Mononuclear cell (primary cell): Measurements from ENCODE around the gene DOCK6. TPM values are rescaled to one million over a fixed set of nuclear protein-coding genes. Genes with fewer than 3 reads are reported as not detected.
A peak's percentile ranks its signal among the peaks of the same experiment; 100 is the strongest.

ENCODE experiments used
- H3K27me3 ChIP-seq: 2 replicates; pipeline ENCODE4 v1.6.0; 2011; ENCODE audit warnings: low read length, control low read depth; ENCODE audit not compliant: insufficient read depth
- H3K4me1 ChIP-seq: 2 replicates; pipeline ENCODE4 v1.5.1; 2011; ENCODE audit warnings: mild to moderate bottlenecking, low read length, control low read depth; ENCODE audit not compliant: insufficient read depth
- H3K4me3 ChIP-seq: 2 replicates; pipeline ENCODE4 v1.5.1; 2011; ENCODE audit warnings: mild to moderate bottlenecking, low read length, moderate library complexity
- H3K9me3 ChIP-seq: 2 replicates; pipeline ENCODE4 v1.5.1; 2011; ENCODE audit warnings: low read depth, mild to moderate bottlenecking, control low read depth, low read length
- total RNA-seq: library from RNA; depleted of rRNA; stranded (reverse); fragments of >200 nt; gene quantifications from one replicate; pipeline ENCODE4 v1.2.3, GENCODE V29; 2012

DOCK6 gene
- total RNA-seq, 1 donor, result 0.10 TPM

DNA sequence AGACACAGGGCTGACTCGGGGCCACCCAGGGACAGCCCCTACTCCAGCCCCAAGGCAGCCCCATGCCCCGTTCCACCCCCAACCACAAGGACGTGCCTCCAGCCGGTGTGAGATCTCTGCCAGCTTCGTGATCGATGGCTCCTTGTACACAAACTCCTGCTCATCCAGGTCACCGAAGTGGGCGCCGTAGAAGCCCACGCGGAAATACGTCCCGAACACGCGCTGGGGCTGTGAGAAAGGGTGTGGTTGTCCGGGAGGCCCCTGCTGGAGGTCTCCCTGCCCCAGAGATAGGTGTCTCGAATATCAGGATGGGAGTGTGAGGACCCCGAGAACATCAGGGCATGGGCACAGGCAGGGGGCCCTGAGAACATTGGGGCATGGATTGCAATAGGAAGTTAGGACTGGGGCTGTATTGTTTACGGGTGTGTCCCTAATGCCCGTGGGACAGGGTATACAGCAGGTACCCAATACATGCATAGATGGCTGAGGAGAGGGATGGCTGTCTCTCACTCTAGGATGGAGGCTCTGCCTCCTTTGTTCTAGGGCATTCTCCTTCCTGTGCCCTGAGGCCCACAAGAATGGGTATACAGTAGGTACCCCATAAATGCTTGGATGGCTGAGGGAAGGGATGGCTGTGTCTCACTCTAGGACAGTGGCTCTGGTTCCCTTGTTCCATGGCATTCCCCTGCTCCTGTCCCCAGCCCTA is 59.7 kb downstream of the DOCK6 start:
- no peaks in the 10 kb centered on the region for H3K27me3 ChIP-seq
- H3K4me1 ChIP-seq, result peaks cover 5% of the 10 kb centered on the region
- no peak overlapping the region for H3K4me3 ChIP-seq
- H3K9me3 ChIP-seq, result no peaks in the 10 kb centered on the region

DNA sequence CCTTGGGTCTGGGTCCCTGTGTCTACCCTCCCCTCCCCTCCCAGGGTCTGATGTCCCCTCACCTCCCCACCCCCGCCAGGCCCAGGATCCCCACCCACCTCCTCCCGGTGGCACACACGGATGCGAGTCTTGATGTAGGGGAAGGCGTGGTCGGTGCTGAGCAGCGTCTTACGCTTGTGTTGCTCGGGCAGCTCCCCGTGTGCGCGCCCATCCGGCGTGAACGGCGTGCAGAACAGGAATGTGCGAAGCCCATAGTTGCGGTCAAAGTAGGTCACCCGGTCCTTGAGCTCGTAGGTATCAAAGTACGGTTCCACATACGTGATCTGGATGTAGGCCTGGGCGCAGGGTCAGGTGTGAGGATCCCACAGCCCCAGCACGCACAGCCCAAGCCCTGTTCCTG is 60.5 kb downstream of the DOCK6 start:
- no peaks in the 10 kb centered on the region for H3K27me3 ChIP-seq
- no peaks in the 10 kb centered on the region for H3K9me3 ChIP-seq
- H3K4me1 ChIP-seq, result peaks cover 9% of the 10 kb centered on the region
- no peak overlapping the region for H3K4me3 ChIP-seq

DNA sequence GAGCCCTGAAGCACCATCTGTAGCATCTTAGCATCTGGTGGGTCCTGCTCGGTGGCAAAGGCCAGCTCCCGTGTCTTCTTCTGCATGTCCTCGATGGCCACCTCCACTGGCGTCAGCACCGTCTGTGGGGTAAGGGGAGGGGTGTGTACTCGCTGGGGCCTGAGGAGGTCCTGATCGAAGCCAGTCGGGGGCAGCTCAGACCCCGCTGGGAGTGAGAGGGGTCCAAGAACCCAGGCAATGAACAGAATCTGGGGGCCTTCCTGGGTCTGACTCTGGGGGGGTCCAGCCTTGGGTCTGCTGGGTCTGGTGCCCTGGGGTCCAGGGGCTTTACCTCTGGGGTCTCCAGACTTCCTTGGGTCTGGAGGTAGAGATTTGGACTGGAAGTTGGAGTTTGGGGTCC is 61.4 kb downstream of the DOCK6 start:
- Histone ChIP-seq H3K27me3 (peaks cover 2% of the 10 kb centered on the region), H3K9me3 (no peaks in the 10 kb centered on the region)

DNA sequence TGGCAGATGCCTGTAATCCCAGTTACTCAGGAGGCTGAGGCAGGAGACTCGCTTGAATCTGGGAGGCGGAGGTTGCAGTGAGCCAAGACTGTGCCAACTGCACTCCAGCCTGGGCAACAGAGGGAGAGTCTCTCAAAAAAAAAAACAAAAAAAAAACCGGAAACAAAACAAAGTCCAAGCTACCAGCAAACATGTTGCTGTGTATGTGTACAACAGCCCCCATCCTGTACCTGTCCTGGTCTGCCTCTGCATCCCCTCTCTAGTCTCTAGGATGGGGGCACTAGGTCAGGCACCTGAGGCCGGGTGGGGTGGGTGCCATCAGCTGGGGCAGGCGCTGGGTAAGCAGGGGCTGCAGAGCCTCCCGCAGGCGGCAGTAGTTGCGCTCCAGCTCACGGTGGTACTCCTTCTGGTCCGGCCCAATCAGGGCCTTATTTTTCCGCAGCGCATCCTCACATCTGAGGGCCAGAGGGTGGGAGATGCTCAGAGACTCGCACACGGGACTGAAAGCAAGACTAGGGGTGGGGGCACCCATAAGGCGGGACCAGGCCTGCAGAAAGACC is 62.2 kb downstream of the DOCK6 start:
- no peak overlapping the region for H3K4me3 ChIP-seq
- H3K9me3 ChIP-seq, result no peaks in the 10 kb centered on the region
- peaks cover 17% of the 10 kb centered on the region for H3K4me1 ChIP-seq
- H3K27me3 ChIP-seq, result peaks cover 2% of the 10 kb centered on the region

More for the DNA sequence above, 61.4 kb downstream of the DOCK6 start:
- no peak overlapping the region for H3K4me3 ChIP-seq
- peaks cover 14% of the 10 kb centered on the region for H3K4me1 ChIP-seq

DNA sequence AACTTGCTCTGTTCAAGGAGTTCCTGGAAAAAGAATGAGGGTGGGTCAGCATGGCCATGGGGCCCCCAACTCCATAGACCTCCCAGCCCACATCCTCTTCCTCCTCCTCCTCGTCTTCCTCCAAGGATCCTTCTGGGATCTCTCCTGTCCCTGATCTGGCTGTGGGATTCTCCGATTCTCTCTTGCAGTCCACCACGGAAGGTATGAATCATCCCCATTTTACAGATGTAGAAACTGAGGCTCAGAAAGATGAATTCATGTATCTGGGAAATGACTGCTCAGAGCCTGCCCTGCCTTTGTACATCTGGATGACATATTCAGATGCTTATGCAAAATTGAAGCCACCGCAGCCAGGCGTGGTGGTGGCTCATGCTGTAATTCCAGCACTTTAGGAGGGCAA is 62.8 kb downstream of the DOCK6 start:
- Histone ChIP-seq H3K4me3 (no peak overlapping the region), H3K27me3 (peaks cover 2% of the 10 kb centered on the region), H3K4me1 (peaks cover 21% of the 10 kb centered on the region), H3K9me3 (no peaks in the 10 kb centered on the region)

DNA sequence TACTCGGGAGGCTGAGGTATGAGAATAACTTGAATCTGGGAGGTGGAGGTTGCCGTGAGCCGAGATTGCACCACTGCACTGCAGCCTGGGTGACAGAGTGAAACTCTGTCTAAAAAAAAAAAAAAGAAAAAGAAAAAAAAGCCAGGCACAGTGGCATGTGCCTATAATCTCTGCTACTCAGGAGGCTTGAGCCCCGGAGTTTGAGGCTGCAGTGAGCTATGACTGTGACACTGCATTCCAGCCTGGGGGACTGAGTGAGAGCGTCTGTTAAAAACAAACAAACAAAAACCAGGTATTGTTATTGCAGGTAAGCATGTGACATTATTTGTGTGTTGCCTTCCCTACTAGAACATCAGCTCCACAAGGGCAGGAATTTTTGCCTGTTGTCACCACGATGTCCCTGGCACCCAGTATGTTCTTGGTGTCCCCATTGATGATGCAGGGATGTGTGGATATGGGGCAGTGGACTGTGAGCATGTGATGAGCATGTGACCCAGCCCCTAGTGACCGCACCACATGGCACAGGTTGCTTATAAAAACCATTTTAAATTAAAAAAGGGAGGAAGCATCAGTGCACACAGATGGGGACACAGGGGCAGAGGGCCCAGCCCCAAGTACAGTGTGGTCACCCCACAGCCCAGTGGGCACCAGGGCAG is 63.4 kb downstream of the DOCK6 start:
- peaks cover 2% of the 10 kb centered on the region for H3K27me3 ChIP-seq
- no peak overlapping the region for H3K4me3 ChIP-seq
- H3K9me3 ChIP-seq, result no peaks in the 10 kb centered on the region
- H3K4me1 ChIP-seq, result peaks cover 21% of the 10 kb centered on the region

DNA sequence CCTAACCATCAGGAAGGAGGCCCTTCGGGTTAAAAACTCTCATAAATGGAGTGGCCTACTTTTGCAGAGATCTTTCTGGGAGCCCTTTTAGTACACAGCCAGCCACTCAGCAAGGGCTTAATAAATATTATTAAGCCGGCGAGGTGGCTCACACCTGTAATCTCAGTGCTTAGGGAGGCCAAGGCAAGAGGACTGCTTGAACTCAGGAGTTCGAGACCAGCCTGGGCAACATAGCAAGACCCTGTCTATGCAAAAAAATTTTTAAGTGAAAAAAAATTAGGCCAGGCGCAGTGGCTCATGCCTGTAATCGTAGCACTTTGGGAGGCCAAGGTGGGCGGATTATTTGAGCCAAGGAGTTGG is 64.2 kb downstream of the DOCK6 start:
- Histone ChIP-seq H3K4me3 (no peak overlapping the region), H3K27me3 (peaks cover 2% of the 10 kb centered on the region), H3K9me3 (no peaks in the 10 kb centered on the region), H3K4me1 (peaks cover 21% of the 10 kb centered on the region)

DNA sequence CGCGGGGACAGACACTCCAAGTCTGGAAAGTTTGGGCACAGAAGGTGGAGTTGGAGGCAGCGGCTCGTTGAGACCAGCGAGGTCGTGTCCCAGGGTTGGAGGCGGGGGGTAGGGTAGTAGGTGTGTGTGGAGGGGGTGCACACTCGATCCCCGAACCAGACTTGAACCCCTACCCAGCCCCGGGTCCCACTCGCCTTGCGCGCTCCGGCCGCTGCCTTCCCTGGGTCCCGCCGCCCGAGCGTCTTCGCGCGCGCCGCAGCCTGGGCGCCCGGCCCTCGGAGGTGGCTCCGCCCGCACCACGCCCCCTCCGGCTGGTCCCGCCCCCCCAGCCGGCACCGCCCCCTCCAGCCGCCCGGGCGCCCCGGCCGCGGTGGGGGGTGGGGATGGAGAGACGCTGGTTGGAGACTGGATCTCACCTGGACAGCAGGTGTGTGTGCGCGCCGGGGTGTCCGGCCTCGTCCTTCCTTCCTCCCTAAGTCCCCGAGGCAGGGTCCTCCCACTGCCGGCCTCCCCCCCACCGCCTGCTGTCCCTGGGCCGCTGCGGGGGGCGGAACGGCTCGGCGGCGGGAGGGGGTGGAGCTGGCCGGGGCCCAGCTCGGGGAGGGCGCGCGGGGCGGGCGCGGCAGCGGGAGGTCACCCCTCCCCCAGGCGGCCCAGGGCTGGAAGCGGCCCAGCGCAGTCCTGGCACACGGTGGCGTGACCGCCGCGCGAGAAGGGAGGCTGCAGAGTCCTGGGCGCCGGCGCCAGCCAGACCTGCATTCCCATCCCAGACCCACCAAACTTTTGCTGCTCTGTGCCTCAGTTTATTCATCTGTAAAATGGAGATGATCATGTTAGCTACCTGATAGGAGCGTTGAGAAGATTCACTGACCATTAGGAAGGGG is 64.8 kb downstream of the DOCK6 start, which contains the start of gene KANK2:
Gene KANK2 (minus strand): TSS at position 255 of the 884 bp plus-strand sequence. CDS start 3,034 bp downstream, outside the sequence.
- H3K4me3 ChIP-seq, result peak within 1 kb of the TSS; percentile 24
- H3K27me3 ChIP-seq, result peaks cover 2% of the 10 kb centered on the region
- H3K9me3 ChIP-seq, result no peaks in the 10 kb centered on the region
- H3K4me1 ChIP-seq, result peaks cover 21% of the 10 kb centered on the region

DNA sequence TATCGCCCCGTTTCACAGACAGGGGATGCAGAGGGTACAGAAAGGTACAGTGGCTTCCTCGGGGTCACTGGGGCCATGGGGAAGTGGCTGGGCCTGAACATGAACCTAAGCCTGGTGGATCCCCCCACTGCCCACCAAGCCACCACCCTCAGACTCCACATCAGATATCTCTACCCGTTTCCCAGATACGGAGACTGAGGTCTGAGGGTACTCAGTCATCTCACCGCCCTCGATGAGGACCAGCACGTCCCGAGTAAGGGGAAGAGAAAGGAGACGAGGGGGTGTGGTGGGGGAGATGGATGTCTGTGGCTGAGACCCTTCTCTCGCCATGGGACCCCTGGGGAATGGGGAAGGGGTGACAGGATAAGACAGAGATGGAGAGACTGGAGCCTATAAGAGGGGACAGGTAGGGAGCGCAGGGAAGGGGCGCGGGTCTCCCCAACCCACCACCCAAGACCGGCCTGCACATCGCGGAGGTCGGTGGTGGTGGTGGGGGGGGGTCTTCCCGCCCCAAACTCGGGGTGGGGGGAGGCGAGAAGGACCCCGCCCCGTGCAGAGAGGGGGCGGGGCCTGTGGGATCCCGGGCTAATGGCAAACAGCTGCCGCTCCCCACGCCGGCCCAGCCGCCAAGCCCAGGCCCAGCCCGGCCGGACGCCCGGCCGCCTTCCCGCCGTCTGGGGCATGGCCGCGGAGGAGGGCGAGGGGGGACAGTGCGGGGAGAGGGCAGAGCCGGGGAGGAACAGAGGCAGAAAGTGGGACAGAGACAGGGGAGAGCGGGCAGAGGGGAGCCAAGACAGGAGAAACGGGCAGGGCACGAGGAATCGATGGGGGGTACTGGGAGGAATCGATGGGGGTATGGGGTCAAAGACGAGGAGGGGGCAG is 65.7 kb downstream of the DOCK6 start:
- no peaks in the 10 kb centered on the region for H3K9me3 ChIP-seq
- H3K4me1 ChIP-seq, result peaks cover 21% of the 10 kb centered on the region
- H3K27me3 ChIP-seq, result peaks cover 2% of the 10 kb centered on the region
- peak overlapping the region; percentile 24 for H3K4me3 ChIP-seq

DNA sequence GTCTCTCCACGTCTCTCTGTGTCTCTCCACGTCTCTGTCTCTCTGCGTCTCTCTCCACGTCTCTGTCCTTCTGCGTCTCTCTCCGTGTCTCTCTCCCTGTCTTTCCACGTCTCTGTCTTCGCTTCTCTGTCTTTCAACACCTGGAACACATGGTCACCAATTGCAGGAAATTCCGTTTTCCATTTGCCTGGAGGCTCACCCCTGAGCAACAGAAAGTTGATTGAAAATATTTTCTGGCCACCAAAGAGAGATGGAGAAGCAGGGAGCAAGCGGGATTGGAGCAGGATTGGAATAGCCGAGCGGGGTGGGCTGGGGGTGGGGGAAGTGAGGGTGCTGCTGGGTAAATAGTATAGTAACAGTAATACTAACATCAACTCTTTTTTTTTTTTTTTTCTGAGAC is 66.6 kb downstream of the DOCK6 start:
- H3K9me3 ChIP-seq, result no peaks in the 10 kb centered on the region
- peaks cover 21% of the 10 kb centered on the region for H3K4me1 ChIP-seq
- H3K27me3 ChIP-seq, result peaks cover 2% of the 10 kb centered on the region
- H3K4me3 ChIP-seq, result no peak overlapping the region

DNA sequence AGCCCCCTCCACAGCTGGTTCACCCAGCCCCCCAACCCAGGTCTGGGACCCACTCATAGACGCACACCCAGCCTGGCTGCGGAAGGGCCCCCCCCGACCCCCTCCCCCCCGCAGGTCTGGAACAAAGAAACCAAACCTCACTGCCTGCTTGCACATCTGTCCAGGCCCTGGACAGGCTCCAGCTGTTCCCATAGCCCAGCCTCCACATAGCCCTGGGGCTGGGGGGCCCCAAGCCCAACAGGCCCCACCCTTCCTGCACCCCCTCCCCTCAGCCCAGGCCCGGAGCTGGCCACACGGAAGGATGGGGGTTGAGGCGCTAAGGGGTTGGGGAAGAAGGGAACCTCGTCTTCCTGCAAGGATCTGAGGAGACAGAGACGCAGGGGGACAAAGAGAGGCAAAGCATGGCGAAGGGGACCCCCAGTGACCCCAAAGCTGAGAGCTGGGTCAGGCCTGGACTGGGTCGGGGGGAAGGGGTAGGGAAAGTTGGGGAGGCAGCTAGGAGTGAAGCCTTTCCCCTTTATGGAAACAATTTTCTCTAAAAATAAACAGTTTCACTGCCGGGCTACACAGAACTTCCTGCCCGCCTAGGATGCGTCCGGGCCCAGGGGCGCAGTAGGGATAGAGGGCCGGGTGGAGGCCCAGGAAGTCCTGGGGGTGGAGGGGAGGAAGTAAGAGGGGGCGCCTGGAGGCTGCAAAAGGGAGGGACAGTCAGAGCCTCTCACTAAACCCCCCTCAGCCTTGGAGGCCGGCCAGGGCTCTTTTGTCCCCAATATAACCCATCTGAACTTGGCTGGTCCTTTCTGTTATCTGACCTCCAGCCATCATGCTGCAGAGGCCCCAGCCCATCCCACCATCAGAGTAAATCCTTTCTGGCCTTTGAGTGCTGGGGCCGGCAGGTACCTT is 67.4 kb downstream of the DOCK6 start:
- Histone ChIP-seq H3K4me3 (no peak overlapping the region), H3K27me3 (peaks cover 2% of the 10 kb centered on the region), H3K4me1 (peaks cover 21% of the 10 kb centered on the region), H3K9me3 (no peaks in the 10 kb centered on the region)

DNA sequence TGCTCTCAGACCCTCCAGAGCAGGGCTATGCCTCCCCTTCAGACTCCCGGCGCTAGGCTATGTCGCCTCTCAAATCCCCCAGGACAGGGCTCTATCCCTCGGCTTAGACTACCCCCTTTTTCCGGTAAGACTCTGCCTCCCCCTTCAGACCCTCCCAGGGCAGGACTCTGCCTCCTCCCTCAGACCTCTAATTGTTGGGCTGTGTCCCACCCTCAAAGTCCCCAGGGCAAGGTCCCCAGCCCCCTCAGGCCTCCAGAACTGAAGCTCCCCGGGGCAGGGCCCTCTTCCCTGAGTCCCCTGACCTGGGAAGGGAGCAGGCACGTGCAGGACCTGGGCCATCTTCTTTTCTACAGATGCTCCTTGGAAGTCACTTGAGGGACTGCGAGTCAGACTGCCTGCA is 68.2 kb downstream of the DOCK6 start:
- no peaks in the 10 kb centered on the region for H3K9me3 ChIP-seq
- peaks cover 21% of the 10 kb centered on the region for H3K4me1 ChIP-seq
- H3K4me3 ChIP-seq, result no peak overlapping the region
- peaks cover 2% of the 10 kb centered on the region for H3K27me3 ChIP-seq
